Liver (tissue), 9 donors: ENCODE measurements around the gene CYP3A4. TPM values are rescaled to one million over a fixed set of nuclear protein-coding genes. Genes with fewer than 3 reads are reported as not detected.

ENCODE experiments used
- DNase-seq: peaks from one replicate; pipeline ENCODE4 v3.0.0-alpha.2; 2017; ENCODE audit warnings: low spot score
- H3K27ac ChIP-seq, 2 donors: one replicate each; pipeline ENCODE4 v1.7.0; 2013; ENCODE audit warnings: inconsistent platforms in 2 of 2, low read length in 2 of 2, control low read depth in 1 of 2, low read depth in 1 of 2, mild to moderate bottlenecking in 1 of 2
- H3K27me3 ChIP-seq, 4 donors: one replicate each; pipeline versions ENCODE4 v1.6.1 to v1.7.0; 2013; ENCODE audit warnings: low read length in 3 of 4, inconsistent platforms in 1 of 4, mild to moderate bottlenecking in 1 of 4, moderate library complexity in 1 of 4; ENCODE audit not compliant: control insufficient read depth in 4 of 4, insufficient read depth in 4 of 4
- H3K36me3 ChIP-seq, 4 donors: one replicate each; pipeline versions ENCODE4 v1.6.1 to v1.7.0; 2013; ENCODE audit warnings: low read length in 3 of 4, mild to moderate bottlenecking in 3 of 4, low read depth in 1 of 4, moderate library complexity in 1 of 4; ENCODE audit not compliant: control insufficient read depth in 4 of 4, insufficient read depth in 3 of 4
- H3K4me1 ChIP-seq, 4 donors: one replicate each; pipeline versions ENCODE4 v1.6.1 to v1.7.0; 2013; ENCODE audit warnings: low read length in 3 of 4, mild to moderate bottlenecking in 3 of 4, moderate library complexity in 1 of 4; ENCODE audit not compliant: control insufficient read depth in 4 of 4, insufficient read depth in 4 of 4
- H3K4me3 ChIP-seq, 3 donors: one replicate each; pipeline versions ENCODE4 v1.6.1 to v1.7.0; 2013; ENCODE audit warnings: low read length in 3 of 3, control low read depth in 1 of 3, low read depth in 1 of 3, mild to moderate bottlenecking in 1 of 3
- H3K9ac ChIP-seq, 2 donors: one replicate each; pipeline ENCODE4 v1.7.0; 2013; ENCODE audit warnings: low read length in 2 of 2, mild to moderate bottlenecking in 2 of 2, moderate library complexity in 2 of 2, control low read depth in 1 of 2, low read depth in 1 of 2
- H3K9me3 ChIP-seq, 4 donors: one replicate each; pipeline versions ENCODE4 v1.6.1 to v1.7.0; 2013; ENCODE audit warnings: low read length in 3 of 4; ENCODE audit not compliant: control insufficient read depth in 4 of 4
- ATF3 ChIP-seq: IDR thresholded peaks from 2 replicates; pipeline ENCODE4 v1.6.1; 2016; ENCODE audit warnings: antibody characterized with exemption
- CTCF ChIP-seq: fragments of 150-350 bp; IDR thresholded peaks from 2 replicates; pipeline ENCODE4 v1.5.1; 2017; ENCODE audit warnings: improper control_type of control experiment, low read depth, low read length; ENCODE audit not compliant: missing input control
- EGR1 ChIP-seq, 2 donors: IDR thresholded peaks; 2 replicates each; pipeline ENCODE4 v1.6.1; 2016 to 2018; ENCODE audit warnings: antibody characterized with exemption in 2 of 2, low read depth in 2 of 2
- FOXA1 ChIP-seq: IDR thresholded peaks from 2 replicates; pipeline ENCODE4 v1.6.1; 2016; ENCODE audit warnings: antibody characterized with exemption
- FOXA2 ChIP-seq: IDR thresholded peaks from 2 replicates; pipeline ENCODE4 v1.6.1; 2016; ENCODE audit warnings: antibody characterized with exemption
- GABPA ChIP-seq, 2 donors: IDR thresholded peaks in 1 of 2; conservative IDR thresholded peaks in 1 of 2; 2 replicates each; pipeline ENCODE4 v1.6.1; 2016; ENCODE audit warnings: antibody characterized with exemption in 2 of 2, mild to moderate bottlenecking in 1 of 2, moderate library complexity in 1 of 2
- HNF4A ChIP-seq, 2 donors: conservative IDR thresholded peaks; 2 replicates each; pipeline ENCODE4 v1.6.1; 2016; ENCODE audit warnings: antibody characterized with exemption in 2 of 2, mild to moderate bottlenecking in 2 of 2
- HNF4G ChIP-seq: IDR thresholded peaks from 2 replicates; pipeline ENCODE4 v1.6.1; 2016; ENCODE audit warnings: antibody characterized with exemption
- JUND ChIP-seq, 2 donors: IDR thresholded peaks; 2 replicates each; pipeline ENCODE4 v1.6.1; 2016; ENCODE audit warnings: antibody characterized with exemption in 2 of 2
- NR2F2 ChIP-seq: IDR thresholded peaks from 2 replicates; pipeline ENCODE4 v1.6.1; 2016; ENCODE audit warnings: antibody characterized with exemption
- RAD21 ChIP-seq, 2 donors: IDR thresholded peaks; 2 replicates each; pipeline ENCODE4 v1.6.1; 2016; ENCODE audit warnings: antibody characterized with exemption in 2 of 2, mild to moderate bottlenecking in 2 of 2
- REST ChIP-seq: IDR thresholded peaks from 2 replicates; pipeline ENCODE4 v1.6.1; 2016; ENCODE audit warnings: antibody characterized with exemption, mild to moderate bottlenecking
- RXRA ChIP-seq, 2 donors: IDR thresholded peaks; 2 replicates each; pipeline ENCODE4 v1.6.1; 2017 to 2018; ENCODE audit warnings: antibody characterized with exemption in 2 of 2, mild to moderate bottlenecking in 1 of 2
- SP1 ChIP-seq: IDR thresholded peaks from 2 replicates; pipeline ENCODE4 v1.6.1; 2018; ENCODE audit warnings: antibody characterized with exemption, mild to moderate bottlenecking
- TAF1 ChIP-seq: conservative IDR thresholded peaks from 2 replicates; pipeline ENCODE4 v1.6.1; 2016; ENCODE audit warnings: antibody characterized with exemption, mild to moderate bottlenecking
- YY1 ChIP-seq: IDR thresholded peaks from 2 replicates; pipeline ENCODE4 v1.6.1; 2016; ENCODE audit warnings: antibody characterized with exemption, mild to moderate bottlenecking
- ZBTB33 ChIP-seq: IDR thresholded peaks from 2 replicates; pipeline ENCODE4 v1.6.1; 2016; ENCODE audit warnings: antibody characterized with exemption
- WGBS: extraction: QIAGEN DNeasy Blood & Tissue Kit; methylation state at CpG from one replicate; pipeline ENCODE4 v1.1.7; 2013; 5-methylcytosine and 5-hydroxymethylcytosine counted together
- polyA plus RNA-seq, 2 donors: library from polyadenylated mRNA; stranded (reverse) in 1 of 2; unstranded in 1 of 2; fragments of 200-250 nt in 1 of 2; fragments of >200 nt in 1 of 2; fragmentation: Nextera tagmentation in 1 of 2; extraction: Ambion mirVana in 1 of 2; gene quantifications; one replicate each; pipeline versions ENCODE4 v1.2.1 to v1.2.3, GENCODE V29; 2013 to 2015
- total RNA-seq, 2 donors: library from RNA; depleted of rRNA; stranded (reverse); fragments of >200 nt; gene quantifications; one replicate each; pipeline ENCODE4 v1.2.3, GENCODE V29; 2014
- TF ChIP-seq, protein P1 (sequence below): IDR thresholded peaks from 2 replicates; pipeline ENCODE4 v1.6.1; 2016; ENCODE audit warnings: antibody characterized with exemption
- donor health status: healthy.
- donor health status: healthy.
- donor health status: healthy.
- donor health status: healthy.
- donor health status: healthy.

The CYP3A4 gene
- total and polyA plus RNA-seq, 4 donors: 0.51 to 1,082 (median 289) TPM

GRCh38 chr7:99740573-99741440 is 43.2 kb downstream of the CYP3A4 start:
- WGBS: 64% methylated on average over 5 of the region's 5 CpGs
- H3K27me3 ChIP-seq: no peaks in the 10 kb centered on the region
- no peak for DNase-seq

More at GRCh38 chr7:99740573-99741440, 43.2 kb downstream of the CYP3A4 start:
- H3K36me3 ChIP-seq: no peaks in the 10 kb centered on the region
- H3K4me1 ChIP-seq: peaks cover 0 to 24% (median 11%) of the 10 kb centered on the region in 4 donors
- H3K27ac ChIP-seq: peak overlapping the region; percentile 67 to 83
- H3K4me3 ChIP-seq: no peak overlapping the region
- H3K9ac ChIP-seq: peak overlapping the region in 1 of 2 donors; percentile 25
- no peaks in the 10 kb centered on the region for H3K9me3 ChIP-seq
- peak; percentile 65 to 86 for TF ChIP-seq JUND (IDR thresholded peaks at IDR 0.05)
- no peak for TF ChIP-seq CTCF
- peak; percentile 42 for TF ChIP-seq ZBTB33
- no peak for TF ChIP-seq NR2F2
- peak; percentile 39 to 42 for TF ChIP-seq HNF4A (conservative IDR thresholded peaks at IDR 0.05)
- TF ChIP-seq SP1: peak; percentile 78
- no peak for TF ChIP-seq TAF1
- no peak for TF ChIP-seq FOXA1
- TF ChIP-seq HNF4G: no peak
- TF ChIP-seq EGR1 (IDR thresholded peaks at IDR 0.05; ENCODE audit: low read depth in 2 of 2): no peak
- peak; percentile 9 to 66 for TF ChIP-seq RAD21 (IDR thresholded peaks at IDR 0.05)
- TF ChIP-seq YY1: peak; percentile 16
- no peak for TF ChIP-seq GABPA (IDR thresholded peaks at IDR 0.05 in 1 of 2, conservative IDR thresholded peaks at IDR 0.05 in 1 of 2)
- peak; percentile 76 to 80 for TF ChIP-seq RXRA (IDR thresholded peaks at IDR 0.05)
- TF ChIP-seq ATF3: peak; percentile 83
- TF ChIP-seq, protein P1, sequence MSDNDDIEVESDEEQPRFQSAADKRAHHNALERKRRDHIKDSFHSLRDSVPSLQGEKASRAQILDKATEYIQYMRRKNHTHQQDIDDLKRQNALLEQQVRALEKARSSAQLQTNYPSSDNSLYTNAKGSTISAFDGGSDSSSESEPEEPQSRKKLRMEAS: peak; percentile 54
- no peak for TF ChIP-seq FOXA2
- TF ChIP-seq REST: no peak
